Panc1 (cell line): Measurements from ENCODE around the gene CCDC146.

Experiments used
- CTCF ChIP-seq: fragments of 450-650 bp; IDR thresholded peaks from 2 replicates; pipeline ENCODE4 v1.5.1; 2017; ENCODE audit warnings: mild to moderate bottlenecking
- POLR2AphosphoS5 ChIP-seq: IDR thresholded peaks from 2 replicates; pipeline ENCODE4 v1.6.1; 2012; ENCODE audit warnings: mild to moderate bottlenecking, low read depth, low read length, moderate library complexity
- SIN3A ChIP-seq: IDR thresholded peaks from 2 replicates; pipeline ENCODE4 v1.6.1; 2012; ENCODE audit warnings: low read depth, mild to moderate bottlenecking, low read length, moderate library complexity, borderline replicate concordance; ENCODE audit not compliant: insufficient read depth

- TF ChIP-seq CTCF, result no peak
- TF ChIP-seq POLR2AphosphoS5, result no peak
- TF ChIP-seq SIN3A, result no peak
These were observed 188.6 kb downstream of the CCDC146 start for GRCh38 chr7:77310982-77311381.
